B cell (primary cell): ENCODE data around the gene RAPH1. TPM values are rescaled to one million over a fixed set of nuclear protein-coding genes. Genes with fewer than 3 reads are reported as not detected.

Source experiments
- ATAC-seq: fragments of 200-7000 bp; cut with Tn5 transposase; one replicate; pipeline ENCODE4 v1.10.0; 2021; ENCODE audit warnings: low read depth, mild to moderate bottlenecking, moderate number of reproducible peaks, moderate library complexity
- CTCF ChIA-PET: fragments of 350-600 bp; sonication (Branson Sonifier 250); formaldehyde crosslinking; loops from one replicate; lab custom pipeline; 2021; ENCODE audit warnings: antibody characterized with exemption, inconsistent platforms; lab: Charles Lee
- POLR2A ChIA-PET: fragments of 350-600 bp; sonication (Branson Sonifier 250); formaldehyde crosslinking; loops from one replicate; lab custom pipeline; 2021; ENCODE audit warnings: antibody characterized with exemption; lab: Charles Lee
- DNase-seq: peaks from one replicate; pipeline ENCODE4 v3.0.0; 2013
- H2AFZ ChIP-seq: 2 replicates; pipeline ENCODE4 v1.6.1; 2012; ENCODE audit warnings: mild to moderate bottlenecking, low read depth, low read length; ENCODE audit not compliant: insufficient read depth, poor library complexity, severe bottlenecking
- H3K27ac ChIP-seq, 2 donors: 1 replicate in 1 of 2; 2 replicates in 1 of 2; pipeline ENCODE4 v1.5.1; 2012 to 2013; ENCODE audit warnings: low read length in 2 of 2, mild to moderate bottlenecking in 2 of 2, moderate library complexity in 1 of 2
- H3K27me3 ChIP-seq, 4 experiments: fragments of 200-600 bp in 1 of 4; sonication (generic) in 1 of 4; replicated peaks in 1 of 4; 1 replicate in 2 of 4; 2 replicates in 2 of 4; pipeline versions ENCODE4 v1.6.1 to v1.7.0; 2013 to 2016; ENCODE audit warnings: low read length in 3 of 4, mild to moderate bottlenecking in 2 of 4, mixed read lengths in 1 of 4, moderate library complexity in 1 of 4; ENCODE audit not compliant: insufficient read depth in 4 of 4, control insufficient read depth in 3 of 4; ENCODE audit errors: control extremely low read depth in 1 of 4
- H3K36me3 ChIP-seq, 2 experiments: replicated peaks in 1 of 2; 1 replicate in 1 of 2; 2 replicates in 1 of 2; pipeline versions ENCODE4 v1.6.1 to v1.7.1; 2013; ENCODE audit warnings: low read length in 1 of 2; ENCODE audit not compliant: insufficient read depth in 2 of 2, control insufficient read depth in 1 of 2; ENCODE audit errors: control extremely low read depth in 1 of 2, extremely low read depth in 1 of 2
- H3K4me1 ChIP-seq, 2 donors: fragments of 200-600 bp in 1 of 2; sonication (generic) in 1 of 2; 1 replicate in 1 of 2; 2 replicates in 1 of 2; pipeline versions ENCODE4 v1.5.1 to v1.6.1; 2013 to 2017; ENCODE audit warnings: low read length in 2 of 2; ENCODE audit not compliant: control insufficient read depth in 2 of 2, insufficient read depth in 2 of 2
- H3K4me2 ChIP-seq: replicated peaks from 2 replicates; pipeline ENCODE3; 2012; ENCODE audit warnings: mild to moderate bottlenecking, low read depth, low read length; ENCODE audit not compliant: poor library complexity, severe bottlenecking
- H3K4me3 ChIP-seq, 5 experiments: fragments of 200-600 bp in 1 of 5; sonication (generic) in 1 of 5; 1 replicate in 3 of 5; 2 replicates in 2 of 5; pipeline versions ENCODE4 v1.5.1 to v1.7.0; 2011 to 2016; ENCODE audit warnings: low read length in 4 of 5, mild to moderate bottlenecking in 4 of 5, low read depth in 2 of 5, control low read depth in 1 of 5, moderate library complexity in 1 of 5; ENCODE audit not compliant: insufficient read depth in 1 of 5; ENCODE audit errors: control extremely low read depth in 1 of 5, extremely low read depth in 1 of 5
- H3K79me2 ChIP-seq: fragments of 200-600 bp; sonication (generic); one replicate; pipeline ENCODE4 v1.6.0; 2016; ENCODE audit warnings: low read length; ENCODE audit not compliant: control insufficient read depth, insufficient read depth
- H3K9ac ChIP-seq: fragments of 200-600 bp; sonication (generic); 2 replicates; pipeline ENCODE4 v1.6.1; 2017; ENCODE audit warnings: mild to moderate bottlenecking, low read length, moderate library complexity
- H3K9me3 ChIP-seq, 3 donors: one replicate each; pipeline versions ENCODE4 v1.6.1 to v1.7.1; 2013; ENCODE audit warnings: low read length in 2 of 3; ENCODE audit not compliant: control insufficient read depth in 2 of 3, insufficient read depth in 1 of 3; ENCODE audit errors: control extremely low read depth in 1 of 3
- H4K20me1 ChIP-seq: 2 replicates; pipeline ENCODE4 v1.6.0; 2012; ENCODE audit warnings: mild to moderate bottlenecking, low read length; ENCODE audit not compliant: insufficient read depth, control insufficient read depth, poor library complexity, severe bottlenecking
- H3K27ac Mint-ChIP-seq: one replicate; pipeline ENCODE4 v1.8.0; 2021; ENCODE audit warnings: mixed read lengths
- H3K27me3 Mint-ChIP-seq: one replicate; pipeline ENCODE4 v1.8.0; 2021; ENCODE audit warnings: mixed read lengths
- H3K4me1 Mint-ChIP-seq: one replicate; pipeline ENCODE4 v1.8.0; 2021; ENCODE audit warnings: mixed read lengths
- H3K4me3 Mint-ChIP-seq: one replicate; pipeline ENCODE4 v1.8.0; 2021; ENCODE audit warnings: mixed read lengths
- H3K9me3 Mint-ChIP-seq: one replicate; pipeline ENCODE4 v1.8.0; 2022; ENCODE audit warnings: mixed read lengths; ENCODE audit not compliant: insufficient read depth
- EZH2 ChIP-seq: IDR thresholded peaks from 2 replicates; pipeline ENCODE4 v1.6.1; 2012; ENCODE audit warnings: borderline replicate concordance, low read depth, mild to moderate bottlenecking, moderate library complexity, low read length; ENCODE audit not compliant: insufficient read depth, poor library complexity, severe bottlenecking
- WGBS: methylation state at CpG from one replicate; pipeline ENCODE4 v1.1.5; 2013; ENCODE audit warnings: missing lambda C conversion rate; ENCODE audit not compliant: insufficient coverage; 5-methylcytosine and 5-hydroxymethylcytosine counted together
- intact Hi-C: fragments of 100-400 bp; cut with micrococcal nuclease; formaldehyde crosslinking; loops from one replicate; pipeline ENCODE4 v1.10.0; 2022
- polyA plus RNA-seq: library from polyadenylated mRNA; depleted of rRNA; stranded (reverse); fragments of >200 nt; gene quantifications from 2 replicates; pipeline ENCODE4 v1.2.3, GENCODE V29; 2012
- total RNA-seq, 2 donors: library from RNA; stranded (reverse); fragments of 120-200 nt in 1 of 2; gene quantifications; 1 replicate in 1 of 2; 2 replicates in 1 of 2; pipeline versions ENCODE4 v1.2.3 to v1.2.4, GENCODE V29; 2013 to 2022
- TF ChIP-seq, protein P1 (sequence below): fragments of 200-600 bp; IDR thresholded peaks from one replicate; pipeline ENCODE4 v1.8.0; 2022; ENCODE audit warnings: antibody characterized with exemption, mild to moderate bottlenecking

RAPH1 gene
- total and polyA plus RNA-seq, 2 donors (not counting 1 experiment from before 2014, with no cell fraction given), result 0.13 TPM; not detected in 1

DNA sequence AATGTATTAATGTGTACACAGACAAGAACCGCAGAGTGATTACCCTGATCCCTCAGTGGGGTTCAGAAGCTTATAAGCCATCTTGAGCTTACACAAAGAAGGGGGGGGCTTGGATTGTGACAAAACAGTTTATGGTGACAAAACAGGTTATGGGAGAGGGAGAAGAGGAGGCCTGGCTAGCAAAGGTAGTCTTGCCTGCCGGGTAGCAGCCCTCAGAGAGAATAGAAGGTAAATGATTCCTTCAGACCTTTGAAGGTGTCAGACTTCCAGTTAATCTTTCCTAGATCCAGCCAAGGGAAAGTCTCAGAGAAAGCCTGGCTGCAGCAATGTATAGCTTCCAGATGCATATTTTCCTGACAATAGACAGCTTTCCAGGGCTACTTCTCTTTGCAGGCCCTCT, 44.6 kb upstream of the RAPH1 start:
- H3K4me2 ChIP-seq, result no peak overlapping the region
- H4K20me1 ChIP-seq, result no peaks in the 10 kb centered on the region
- no peak for TF ChIP-seq EZH2
- TF ChIP-seq, protein P1, sequence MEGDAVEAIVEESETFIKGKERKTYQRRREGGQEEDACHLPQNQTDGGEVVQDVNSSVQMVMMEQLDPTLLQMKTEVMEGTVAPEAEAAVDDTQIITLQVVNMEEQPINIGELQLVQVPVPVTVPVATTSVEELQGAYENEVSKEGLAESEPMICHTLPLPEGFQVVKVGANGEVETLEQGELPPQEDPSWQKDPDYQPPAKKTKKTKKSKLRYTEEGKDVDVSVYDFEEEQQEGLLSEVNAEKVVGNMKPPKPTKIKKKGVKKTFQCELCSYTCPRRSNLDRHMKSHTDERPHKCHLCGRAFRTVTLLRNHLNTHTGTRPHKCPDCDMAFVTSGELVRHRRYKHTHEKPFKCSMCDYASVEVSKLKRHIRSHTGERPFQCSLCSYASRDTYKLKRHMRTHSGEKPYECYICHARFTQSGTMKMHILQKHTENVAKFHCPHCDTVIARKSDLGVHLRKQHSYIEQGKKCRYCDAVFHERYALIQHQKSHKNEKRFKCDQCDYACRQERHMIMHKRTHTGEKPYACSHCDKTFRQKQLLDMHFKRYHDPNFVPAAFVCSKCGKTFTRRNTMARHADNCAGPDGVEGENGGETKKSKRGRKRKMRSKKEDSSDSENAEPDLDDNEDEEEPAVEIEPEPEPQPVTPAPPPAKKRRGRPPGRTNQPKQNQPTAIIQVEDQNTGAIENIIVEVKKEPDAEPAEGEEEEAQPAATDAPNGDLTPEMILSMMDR, result no peak
- ATAC-seq, result no peak
- H3K27me3 ChIP-seq, result peaks cover 0 to 24% (median 11%) of the 10 kb centered on the region in 4 experiments
- no peak overlapping the region for H3K27ac ChIP-seq
- no peaks in the 10 kb centered on the region for H3K4me1 ChIP-seq
- no peaks in the 10 kb centered on the region for H3K9me3 ChIP-seq
- H3K79me2 ChIP-seq, result no peaks in the 10 kb centered on the region
- no peaks in the 10 kb centered on the region for H3K36me3 ChIP-seq
- intact Hi-C loops, result no loop called here
- 75% methylated on average over 1 of the region's 2 CpGs for WGBS
- POLR2A ChIA-PET, result no interaction called here
- CTCF ChIA-PET, result no interaction called here
- no peak for DNase-seq
- no peak overlapping the region for H2AFZ ChIP-seq
- H3K9ac ChIP-seq, result no peak overlapping the region
- H3K27me3 Mint-ChIP-seq, result peaks cover 52% of the 10 kb centered on the region
- H3K4me3 Mint-ChIP-seq, result no peak overlapping the region
- H3K4me3 ChIP-seq, result no peak overlapping the region
- H3K4me1 Mint-ChIP-seq, result no peaks in the 10 kb centered on the region
- no peak overlapping the region for H3K27ac Mint-ChIP-seq
- H3K9me3 Mint-ChIP-seq, result peaks cover 2% of the 10 kb centered on the region

DNA sequence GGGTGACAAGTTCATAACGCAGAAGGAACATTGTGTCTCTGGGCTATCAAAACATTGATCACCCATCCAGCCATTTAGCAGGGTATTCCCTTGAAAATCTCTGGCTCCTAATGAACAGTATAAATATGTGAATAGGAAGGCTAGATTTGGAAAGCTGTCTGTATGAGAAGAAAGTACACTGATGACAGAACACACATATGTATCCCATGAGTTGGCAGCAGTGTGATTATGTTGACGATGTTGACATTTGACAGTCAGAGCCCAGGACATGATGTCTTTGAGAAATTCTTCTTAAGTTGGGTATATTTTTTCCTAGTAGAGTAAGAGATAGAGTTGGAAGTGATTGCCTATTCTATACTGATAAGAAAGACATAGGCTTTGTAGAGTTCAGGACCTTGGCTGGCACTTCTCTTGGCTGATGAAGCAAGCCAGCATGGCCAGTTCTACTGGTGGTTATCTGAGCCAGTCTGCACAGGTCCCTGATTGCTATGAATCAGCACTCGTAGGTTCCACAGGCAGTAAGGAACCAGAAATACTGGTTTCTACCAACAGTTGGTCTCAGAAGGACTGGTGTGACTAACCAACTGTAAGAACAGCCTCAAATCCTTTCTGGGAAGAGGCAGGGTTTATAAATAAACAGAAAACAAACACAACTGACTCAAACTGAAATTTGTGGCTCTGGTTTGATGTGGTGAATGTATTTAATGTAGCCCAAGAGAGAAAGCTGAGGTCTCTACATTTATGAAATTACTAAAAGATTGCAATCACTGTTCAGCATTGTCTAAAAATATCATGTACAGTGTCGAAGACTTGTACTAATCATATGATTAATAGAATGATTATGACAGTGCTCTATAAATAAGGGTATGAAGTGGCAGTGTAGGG, 43.9 kb upstream of the RAPH1 start:
- DNase-seq, result no peak
- no peak overlapping the region for H3K4me2 ChIP-seq
- no peaks in the 10 kb centered on the region for H3K4me1 ChIP-seq
- no peak for ATAC-seq
- Mint-ChIP-seq H3K9me3 (peaks cover 2% of the 10 kb centered on the region), H3K27ac (no peak overlapping the region), H3K27me3 (peaks cover 52% of the 10 kb centered on the region), H3K4me3 (no peak overlapping the region), H3K4me1 (no peaks in the 10 kb centered on the region)
- H3K9ac ChIP-seq, result no peak overlapping the region
- POLR2A ChIA-PET, result no interaction called here
- H3K9me3 ChIP-seq, result no peaks in the 10 kb centered on the region
- no peak overlapping the region for H3K27ac ChIP-seq
- H2AFZ ChIP-seq, result no peak overlapping the region
- no peaks in the 10 kb centered on the region for H3K79me2 ChIP-seq
- H4K20me1 ChIP-seq, result no peaks in the 10 kb centered on the region
- CTCF ChIA-PET, result no interaction called here
- no peak overlapping the region for H3K4me3 ChIP-seq
- 38% methylated on average over 1 of the region's 4 CpGs for WGBS
- intact Hi-C loops, result no loop called here
- peaks cover 0 to 24% (median 10%) of the 10 kb centered on the region in 4 experiments for H3K27me3 ChIP-seq
- TF ChIP-seq, protein P1, result no peak
- TF ChIP-seq EZH2, result no peak
- H3K36me3 ChIP-seq, result no peaks in the 10 kb centered on the region
